ENCODE data around the gene FAM200A.

The FAM200A gene

DNA sequence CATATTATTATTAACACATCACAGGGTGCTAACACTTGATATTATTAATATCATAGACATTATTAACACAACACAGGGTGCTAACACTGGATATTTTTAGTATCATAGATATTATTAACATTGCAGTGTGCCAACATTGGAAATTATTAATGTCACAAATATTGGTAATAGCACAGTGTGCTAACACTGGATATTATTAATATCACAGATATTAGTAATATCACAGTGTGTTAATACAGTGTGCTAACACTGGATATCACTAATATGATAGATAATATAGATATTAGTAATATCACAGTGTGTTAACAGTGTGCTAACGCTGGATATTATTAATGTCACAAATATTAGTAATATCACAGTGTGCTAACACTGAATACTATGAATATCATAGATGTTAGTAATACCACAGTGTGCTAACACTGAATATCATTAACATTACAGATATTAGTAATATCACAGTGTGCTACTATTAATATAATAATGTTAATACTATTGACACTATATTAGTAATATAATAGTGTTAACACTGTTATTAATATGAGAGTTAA is 44.6 kb upstream of the FAM200A start:
- TF ChIP-seq ZNF658 (tag by site-specific recombination; IDR thresholded peaks at IDR 0.05) (no peak), ZNF544 (tag by site-specific recombination; IDR thresholded peaks at IDR 0.05) (no peak), ZNF514 (tag by site-specific recombination; IDR thresholded peaks at IDR 0.05) (no peak), ZNF37A (tag by site-specific recombination; IDR thresholded peaks at IDR 0.05) (no peak), ZNF132 (tag by site-specific recombination; IDR thresholded peaks at IDR 0.05; ENCODE audit: borderline replicate concordance) (no peak), RBAK (tag by site-specific recombination; IDR thresholded peaks at IDR 0.05) (no peak), GLI4 (tag by site-specific recombination; IDR thresholded peaks at IDR 0.05) (no peak)
- no peak overlapping the region for H3K4me3 ChIP-seq (ENCODE audit: low read depth, low read length)
- H3K36me3 ChIP-seq (ENCODE audit: control insufficient read depth in 2 of 2, insufficient read depth in 1 of 2, low read length in 2 of 2), result no peaks in the 10 kb centered on the region
- CTCF ChIA-PET, result no interaction called here
- no peaks in the 10 kb centered on the region for H3K4me1 ChIP-seq (ENCODE audit: control insufficient read depth, insufficient read depth, low read length)
- H3K27ac ChIP-seq (ENCODE audit: extremely low read depth, low read depth, low read length), result no peak overlapping the region
- POLR2A ChIA-PET, result no interaction called here
- no peaks in the 10 kb centered on the region for H3K9me3 ChIP-seq (ENCODE audit: control insufficient read depth, insufficient read depth, low read depth, low read length)

- Histone ChIP-seq H3K9me3 (ENCODE audit: control insufficient read depth, insufficient read depth, low read depth, low read length) (no peaks in the 10 kb centered on the region), H3K4me3 (ENCODE audit: low read depth, low read length) (no peak overlapping the region), H3K36me3 (ENCODE audit: control insufficient read depth in 2 of 2, insufficient read depth in 1 of 2, low read length in 2 of 2) (no peaks in the 10 kb centered on the region), H3K4me1 (ENCODE audit: control insufficient read depth, insufficient read depth, low read length) (no peaks in the 10 kb centered on the region), H3K27ac (ENCODE audit: extremely low read depth, low read depth, low read length) (no peak overlapping the region)
- ChIA-PET CTCF (no interaction called here), POLR2A (no interaction called here)
- TF ChIP-seq HOXA7 (CRISPR knock-in tag; IDR thresholded peaks at IDR 0.05; ENCODE audit: borderline replicate concordance) (no peak), OVOL3 (tag by site-specific recombination; IDR thresholded peaks at IDR 0.05) (no peak)
Observed at GRCh38 chr7:99594948-99595745, 43.2 kb upstream of the FAM200A start.

DNA sequence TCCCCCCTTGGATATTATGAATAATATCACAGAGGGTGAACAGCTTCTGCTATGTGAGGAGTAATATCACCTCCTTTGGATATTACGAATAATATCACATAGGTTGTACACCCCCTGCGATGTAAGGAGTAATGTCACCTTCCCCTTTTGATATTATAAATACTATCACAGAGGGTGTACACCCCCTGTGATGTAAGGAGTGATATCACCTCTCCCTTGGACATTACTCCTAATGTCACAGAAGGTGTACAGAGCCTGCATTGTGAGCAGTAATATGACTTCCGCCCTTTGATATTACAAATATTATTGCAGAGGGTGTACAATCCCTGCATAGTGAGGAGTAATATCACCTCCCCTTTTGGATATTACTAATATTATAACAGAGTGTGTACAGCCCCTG is 37.0 kb upstream of the FAM200A start:
- no peaks in the 10 kb centered on the region for H3K9me3 ChIP-seq (ENCODE audit: control insufficient read depth, insufficient read depth, low read depth, low read length)
- TF ChIP-seq ZNF677 (tag by site-specific recombination; IDR thresholded peaks at IDR 0.05), result no peak
- no peak for TF ChIP-seq ZNF76 (tag by site-specific recombination; IDR thresholded peaks at IDR 0.05; ENCODE audit: borderline replicate concordance, low read depth)
- TF ChIP-seq ZNF221 (tag by site-specific recombination; IDR thresholded peaks at IDR 0.05; ENCODE audit: borderline replicate concordance), result no peak
- no peak for TF ChIP-seq ZNF184 (tag by site-specific recombination; IDR thresholded peaks at IDR 0.05)
- TF ChIP-seq GLIS1 (tag by site-specific recombination; IDR thresholded peaks at IDR 0.05), result no peak
- no peak for TF ChIP-seq REPIN1 (tag by site-specific recombination; IDR thresholded peaks at IDR 0.05; ENCODE audit: low read depth)
- no peak for TF ChIP-seq GFI1B (tag by site-specific recombination; IDR thresholded peaks at IDR 0.05)
- no peak for TF ChIP-seq SCRT2 (tag by site-specific recombination; IDR thresholded peaks at IDR 0.05)
- no peak for TF ChIP-seq ZNF544 (tag by site-specific recombination; IDR thresholded peaks at IDR 0.05)
- TF ChIP-seq ZNF214 (tag by site-specific recombination; IDR thresholded peaks at IDR 0.05; ENCODE audit: borderline replicate concordance), result no peak
- no peak for TF ChIP-seq YY2 (tag by site-specific recombination; IDR thresholded peaks at IDR 0.05)
- TF ChIP-seq ZNF302 (tag by site-specific recombination; IDR thresholded peaks at IDR 0.05; ENCODE audit: low read depth), result no peak
- TF ChIP-seq ZNF518A (tag by site-specific recombination; conservative IDR thresholded peaks at IDR 0.05; ENCODE audit: low read depth), result no peak
- no peak for TF ChIP-seq SP2 (tag by site-specific recombination; IDR thresholded peaks at IDR 0.05)
- TF ChIP-seq ZNF292 (tag by site-specific recombination; IDR thresholded peaks at IDR 0.05; ENCODE audit: borderline replicate concordance, low read depth), result no peak
- TF ChIP-seq ZNF571 (tag by site-specific recombination; IDR thresholded peaks at IDR 0.05), result no peak
- no peak for TF ChIP-seq ZSCAN16 (tag by site-specific recombination; IDR thresholded peaks at IDR 0.05)
- no peaks in the 10 kb centered on the region for H3K36me3 ChIP-seq (ENCODE audit: control insufficient read depth in 2 of 2, insufficient read depth in 1 of 2, low read length in 2 of 2)
- CTCF ChIA-PET, result no interaction called here
- no peaks in the 10 kb centered on the region for H3K4me1 ChIP-seq (ENCODE audit: control insufficient read depth, insufficient read depth, low read length)
- no peak overlapping the region for H3K4me3 ChIP-seq (ENCODE audit: low read depth, low read length)
- H3K27ac ChIP-seq (ENCODE audit: extremely low read depth, low read depth, low read length), result no peak overlapping the region
- POLR2A ChIA-PET, result no interaction called here
